NB4 (cell line): ENCODE measurements around the gene SUN2.

ENCODE experiments used
- DNase-seq: peaks from one replicate; pipeline ENCODE4 v3.0.0; 2010; ENCODE audit warnings: low read depth
- H3K4me3 ChIP-seq: one replicate; pipeline ENCODE4 v1.5.1; 2011; ENCODE audit warnings: mild to moderate bottlenecking, low read depth, low read length, moderate library complexity
- MYC ChIP-seq: IDR thresholded peaks from 2 replicates; pipeline ENCODE4 v1.6.1; 2011; ENCODE audit warnings: low read depth, low read length
- POLR2A ChIP-seq: IDR thresholded peaks from 2 replicates; pipeline ENCODE4 v1.6.1; 2011; ENCODE audit warnings: mild to moderate bottlenecking; ENCODE audit not compliant: insufficient read length; ENCODE audit errors: extremely low read depth
- TF ChIP-seq, protein P1 (sequence below): IDR thresholded peaks from one replicate; pipeline ENCODE4 v1.5.1; 2012; ENCODE audit warnings: low read depth, low read length
- TF ChIP-seq, protein P2 (sequence below): IDR thresholded peaks from 2 replicates; pipeline ENCODE4 v1.6.1; 2011; ENCODE audit warnings: low read depth, low read length

The SUN2 gene

DNA sequence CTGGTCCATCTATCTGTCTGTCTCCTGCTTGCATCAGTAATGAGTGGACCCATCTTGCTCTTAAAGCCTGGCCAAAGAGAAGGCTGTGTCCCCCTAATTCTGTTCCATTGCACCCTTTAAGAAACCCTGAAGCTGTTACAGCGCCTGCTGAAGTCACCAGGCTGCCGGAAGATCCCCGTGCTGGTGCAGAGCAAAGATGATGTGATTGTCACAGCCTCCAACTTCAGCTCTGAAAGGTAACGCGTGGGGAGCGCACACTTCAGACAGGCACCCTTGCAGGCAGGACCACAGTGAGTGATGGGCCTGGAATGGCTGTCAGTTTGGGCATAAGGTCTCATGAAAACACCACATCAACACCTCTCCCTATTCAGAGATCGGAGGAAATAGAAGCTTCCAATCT lies 31.6 kb downstream of the SUN2 start:
- DNase-seq, result no peak
- TF ChIP-seq, protein P1, sequence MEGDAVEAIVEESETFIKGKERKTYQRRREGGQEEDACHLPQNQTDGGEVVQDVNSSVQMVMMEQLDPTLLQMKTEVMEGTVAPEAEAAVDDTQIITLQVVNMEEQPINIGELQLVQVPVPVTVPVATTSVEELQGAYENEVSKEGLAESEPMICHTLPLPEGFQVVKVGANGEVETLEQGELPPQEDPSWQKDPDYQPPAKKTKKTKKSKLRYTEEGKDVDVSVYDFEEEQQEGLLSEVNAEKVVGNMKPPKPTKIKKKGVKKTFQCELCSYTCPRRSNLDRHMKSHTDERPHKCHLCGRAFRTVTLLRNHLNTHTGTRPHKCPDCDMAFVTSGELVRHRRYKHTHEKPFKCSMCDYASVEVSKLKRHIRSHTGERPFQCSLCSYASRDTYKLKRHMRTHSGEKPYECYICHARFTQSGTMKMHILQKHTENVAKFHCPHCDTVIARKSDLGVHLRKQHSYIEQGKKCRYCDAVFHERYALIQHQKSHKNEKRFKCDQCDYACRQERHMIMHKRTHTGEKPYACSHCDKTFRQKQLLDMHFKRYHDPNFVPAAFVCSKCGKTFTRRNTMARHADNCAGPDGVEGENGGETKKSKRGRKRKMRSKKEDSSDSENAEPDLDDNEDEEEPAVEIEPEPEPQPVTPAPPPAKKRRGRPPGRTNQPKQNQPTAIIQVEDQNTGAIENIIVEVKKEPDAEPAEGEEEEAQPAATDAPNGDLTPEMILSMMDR, result no peak
- no peak for TF ChIP-seq POLR2A
- TF ChIP-seq MYC, result no peak
- no peak overlapping the region for H3K4me3 ChIP-seq

DNA sequence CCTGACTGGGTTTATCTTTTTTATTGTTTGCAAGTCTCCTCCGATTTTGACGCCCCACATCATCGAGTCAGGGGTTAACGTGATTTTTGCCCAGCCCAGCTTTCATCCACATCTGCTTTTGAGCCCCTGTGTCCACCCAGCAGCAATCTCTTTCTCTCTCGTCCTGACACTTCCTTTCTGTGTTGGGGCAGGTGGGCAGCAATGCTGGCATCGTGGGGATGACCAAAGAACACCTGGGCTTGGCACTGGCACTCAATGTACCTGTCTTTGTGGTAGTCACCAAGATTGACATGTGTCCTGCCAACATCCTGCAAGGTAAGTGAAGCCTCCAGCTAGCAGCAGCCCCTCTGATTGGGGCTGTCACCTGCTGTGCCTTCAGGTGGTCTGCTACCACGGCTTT lies 34.2 kb downstream of the SUN2 start:
- no peak overlapping the region for H3K4me3 ChIP-seq
- TF ChIP-seq POLR2A, result no peak
- TF ChIP-seq, protein P1, result no peak
- TF ChIP-seq, protein P2, sequence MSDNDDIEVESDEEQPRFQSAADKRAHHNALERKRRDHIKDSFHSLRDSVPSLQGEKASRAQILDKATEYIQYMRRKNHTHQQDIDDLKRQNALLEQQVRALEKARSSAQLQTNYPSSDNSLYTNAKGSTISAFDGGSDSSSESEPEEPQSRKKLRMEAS, result no peak
- DNase-seq, result no peak

DNA sequence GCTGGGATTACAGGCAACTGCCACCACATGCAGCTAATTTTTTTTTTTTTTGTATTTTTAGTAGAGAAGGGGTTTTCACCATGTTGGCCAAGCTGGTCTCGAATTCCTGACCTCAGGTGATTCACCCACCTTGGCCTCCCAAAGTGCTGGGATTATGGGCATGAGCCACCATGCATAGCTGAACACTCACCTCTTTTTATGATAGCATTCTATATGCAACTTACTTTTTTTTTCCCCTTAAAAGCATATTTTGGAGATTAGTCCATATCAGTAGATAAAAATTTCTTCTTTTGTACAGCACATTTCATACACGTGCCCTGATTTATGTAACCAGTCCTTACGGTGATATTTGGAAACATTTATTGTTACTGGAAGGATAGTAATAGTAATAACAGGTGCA lies 35.4 kb downstream of the SUN2 start:
- H3K4me3 ChIP-seq, result no peak overlapping the region
- no peak for DNase-seq
- TF ChIP-seq POLR2A (no peak), MYC (no peak)
- TF ChIP-seq, protein P1, result no peak
- TF ChIP-seq, protein P2, result no peak

DNA sequence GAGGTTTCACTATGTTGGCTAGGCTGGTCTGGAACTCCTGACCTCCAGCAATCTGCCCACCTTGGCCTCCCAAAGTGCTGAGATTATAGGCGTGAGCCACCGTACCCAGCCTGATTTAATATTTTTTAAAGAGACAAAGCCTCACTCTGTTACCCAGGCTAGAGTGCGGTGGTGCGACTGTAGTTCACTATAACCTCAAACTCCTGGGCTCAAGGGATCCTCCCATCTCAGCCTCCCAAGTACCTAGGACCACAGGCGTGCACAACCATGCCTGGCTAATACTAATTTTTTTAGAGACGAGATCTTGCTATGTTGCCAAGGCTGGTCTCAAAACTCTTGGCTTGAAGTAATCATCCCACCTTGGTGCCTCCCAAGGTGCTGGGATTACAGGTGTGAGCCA lies 36.6 kb downstream of the SUN2 start:
- no peak overlapping the region for H3K4me3 ChIP-seq
- DNase-seq, result no peak
- TF ChIP-seq POLR2A (no peak), MYC (no peak)
- TF ChIP-seq, protein P2, result no peak

DNA sequence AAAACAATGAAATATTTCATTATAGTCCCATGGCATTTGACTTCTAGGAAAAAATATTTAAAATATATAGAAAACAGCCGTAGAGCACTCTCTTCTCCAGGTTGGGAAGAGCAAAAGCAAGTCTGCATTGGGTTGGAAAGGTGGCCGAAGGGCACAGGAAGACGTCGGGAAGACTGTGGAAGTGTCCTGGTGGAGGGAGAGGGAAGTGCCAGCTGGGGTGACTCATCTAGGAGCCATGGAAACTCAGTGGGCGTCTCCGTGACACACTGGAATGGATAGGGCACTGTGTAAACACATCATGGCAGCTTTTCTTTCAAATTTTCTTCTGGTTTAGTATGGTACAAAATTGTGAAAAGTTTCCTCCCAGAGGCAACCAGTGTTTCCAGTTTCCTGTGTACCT lies 37.4 kb downstream of the SUN2 start:
- DNase-seq, result no peak
- H3K4me3 ChIP-seq, result no peak overlapping the region
- TF ChIP-seq MYC (no peak), POLR2A (no peak)
- TF ChIP-seq, protein P1, result no peak
- TF ChIP-seq, protein P2, result no peak

DNA sequence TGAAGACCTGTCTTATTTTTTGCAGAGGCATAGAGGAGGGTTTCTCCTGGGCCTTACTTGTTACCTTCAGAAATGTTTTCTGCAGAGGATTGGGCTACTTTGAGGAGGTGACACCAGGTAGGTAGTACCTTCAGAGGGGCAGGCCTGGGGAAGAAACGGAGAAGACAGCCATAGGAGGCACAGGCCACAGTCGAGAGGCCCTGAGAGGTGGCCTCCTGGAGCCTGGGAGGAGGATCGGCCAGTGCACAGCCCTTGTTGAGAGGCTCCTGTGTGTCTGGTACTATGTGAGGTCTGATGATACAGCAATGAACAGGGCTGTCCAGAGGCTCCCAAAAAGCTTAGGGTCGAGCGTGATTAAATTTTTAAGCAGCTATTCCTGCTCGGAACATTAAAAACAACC lies 38.6 kb downstream of the SUN2 start:
- H3K4me3 ChIP-seq, result no peak overlapping the region
- TF ChIP-seq, protein P1, result no peak
- TF ChIP-seq MYC (no peak), POLR2A (no peak)
- TF ChIP-seq, protein P2, result no peak
- no peak for DNase-seq
